GM19324 (cell line): Measurements from ENCODE around the gene PTEN.
"Not testable (repeated sequence)": the region's sequence is repeated elsewhere in the genome, so short reads cannot be mapped to it uniquely, and the experiment has no call there.

Source experiments
- ATAC-seq: cut with Tn5 transposase; IDR thresholded peaks from one replicate; pipeline ENCODE4 v1.9.1; 2021; ENCODE audit warnings: mild to moderate bottlenecking, moderate library complexity; ENCODE audit not compliant: unreplicated experiment, low FRiP score

PTEN gene

DNA sequence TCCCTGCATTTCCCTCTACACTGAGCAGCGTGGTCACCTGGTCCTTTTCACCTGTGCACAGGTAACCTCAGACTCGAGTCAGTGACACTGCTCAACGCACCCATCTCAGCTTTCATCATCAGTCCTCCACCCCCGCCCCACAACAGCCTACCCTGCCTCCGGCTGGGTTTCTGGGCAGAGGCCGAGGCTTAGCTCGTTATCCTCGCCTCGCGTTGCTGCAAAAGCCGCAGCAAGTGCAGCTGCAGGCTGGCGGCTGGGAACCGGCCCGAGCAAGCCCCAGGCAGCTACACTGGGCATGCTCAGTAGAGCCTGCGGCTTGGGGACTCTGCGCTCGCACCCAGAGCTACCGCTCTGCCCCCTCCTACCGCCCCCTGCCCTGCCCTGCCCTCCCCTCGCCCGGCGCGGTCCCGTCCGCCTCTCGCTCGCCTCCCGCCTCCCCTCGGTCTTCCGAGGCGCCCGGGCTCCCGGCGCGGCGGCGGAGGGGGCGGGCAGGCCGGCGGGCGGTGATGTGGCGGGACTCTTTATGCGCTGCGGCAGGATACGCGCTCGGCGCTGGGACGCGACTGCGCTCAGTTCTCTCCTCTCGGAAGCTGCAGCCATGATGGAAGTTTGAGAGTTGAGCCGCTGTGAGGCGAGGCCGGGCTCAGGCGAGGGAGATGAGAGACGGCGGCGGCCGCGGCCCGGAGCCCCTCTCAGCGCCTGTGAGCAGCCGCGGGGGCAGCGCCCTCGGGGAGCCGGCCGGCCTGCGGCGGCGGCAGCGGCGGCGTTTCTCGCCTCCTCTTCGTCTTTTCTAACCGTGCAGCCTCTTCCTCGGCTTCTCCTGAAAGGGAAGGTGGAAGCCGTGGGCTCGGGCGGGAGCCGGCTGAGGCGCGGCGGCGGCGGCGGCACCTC is at the start of gene PTEN, which contains the start of gene KLLN:
Gene PTEN, plus strand, starts transcription at position 573 of the 891 bp plus-strand sequence. CDS start 845 bp downstream, outside the sequence.
Gene KLLN, minus strand, starts transcription at position 481 of the 891 bp plus-strand sequence. CDS start 1,046 bp downstream, outside the sequence.
- ATAC-seq: peak; percentile 39

DNA sequence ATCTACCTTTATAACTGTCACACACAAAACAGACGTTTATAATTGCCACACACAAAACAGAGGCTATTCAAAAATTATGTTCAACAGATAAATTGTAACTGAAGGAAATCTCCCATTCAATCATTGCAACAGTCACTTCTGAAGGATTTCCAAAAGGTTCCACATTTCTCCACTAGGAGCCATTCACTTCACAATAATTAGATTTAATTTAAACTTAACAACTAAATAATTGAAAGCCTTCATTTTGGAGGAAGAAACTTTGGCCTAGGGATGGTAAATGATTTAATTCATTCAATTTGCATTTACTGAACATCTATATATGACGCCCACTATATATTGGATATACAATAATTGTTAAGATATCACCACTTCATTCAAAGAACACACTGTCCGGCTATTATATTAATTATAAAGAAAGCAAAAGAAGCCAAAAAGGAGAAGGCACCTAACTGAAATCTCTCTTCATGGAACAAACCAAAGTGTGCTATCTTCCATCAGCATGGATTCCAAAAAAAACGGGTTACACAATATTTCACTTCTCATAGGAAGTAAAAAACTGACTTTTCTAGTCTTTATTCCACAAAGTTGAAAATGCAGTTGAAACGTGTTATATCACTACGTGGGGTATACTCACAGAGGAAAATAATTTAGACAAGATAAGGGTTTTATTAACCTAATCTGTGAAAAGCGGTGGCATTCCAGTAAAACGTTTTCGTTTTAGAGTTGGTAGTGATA is 47.1 kb upstream of the PTEN start:
- ATAC-seq: no peak

DNA sequence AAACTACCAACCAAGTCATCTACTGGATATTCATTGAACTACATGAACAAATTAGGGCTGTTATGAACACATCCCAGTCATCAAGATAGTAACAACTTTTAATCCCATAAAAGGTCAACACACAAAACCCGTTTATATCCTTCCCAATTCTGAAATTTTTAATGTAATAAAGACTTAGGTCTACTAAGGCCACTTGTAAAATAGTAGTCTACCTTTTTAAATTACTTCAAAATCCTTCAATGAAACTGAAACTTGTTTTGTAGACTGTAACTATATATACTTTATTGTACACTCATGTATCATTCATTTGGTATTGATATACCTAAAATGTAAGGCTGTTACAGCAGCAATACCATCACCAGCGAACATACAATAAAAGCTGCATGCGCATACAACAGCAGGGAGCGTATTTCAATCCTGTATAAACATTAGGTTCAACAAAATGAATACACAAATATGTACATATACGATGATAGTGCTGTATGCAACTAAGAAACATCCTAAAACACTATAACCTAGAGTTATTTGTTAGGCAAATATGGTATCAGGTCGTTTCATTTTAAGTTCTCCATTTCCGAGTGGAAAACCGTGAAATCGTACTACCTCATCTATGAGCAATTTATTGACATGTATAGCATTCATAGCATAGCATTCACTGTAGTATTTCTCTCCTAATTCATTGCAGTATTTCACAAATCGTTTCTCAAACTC is 46.4 kb upstream of the PTEN start:
- ATAC-seq: no peak

DNA sequence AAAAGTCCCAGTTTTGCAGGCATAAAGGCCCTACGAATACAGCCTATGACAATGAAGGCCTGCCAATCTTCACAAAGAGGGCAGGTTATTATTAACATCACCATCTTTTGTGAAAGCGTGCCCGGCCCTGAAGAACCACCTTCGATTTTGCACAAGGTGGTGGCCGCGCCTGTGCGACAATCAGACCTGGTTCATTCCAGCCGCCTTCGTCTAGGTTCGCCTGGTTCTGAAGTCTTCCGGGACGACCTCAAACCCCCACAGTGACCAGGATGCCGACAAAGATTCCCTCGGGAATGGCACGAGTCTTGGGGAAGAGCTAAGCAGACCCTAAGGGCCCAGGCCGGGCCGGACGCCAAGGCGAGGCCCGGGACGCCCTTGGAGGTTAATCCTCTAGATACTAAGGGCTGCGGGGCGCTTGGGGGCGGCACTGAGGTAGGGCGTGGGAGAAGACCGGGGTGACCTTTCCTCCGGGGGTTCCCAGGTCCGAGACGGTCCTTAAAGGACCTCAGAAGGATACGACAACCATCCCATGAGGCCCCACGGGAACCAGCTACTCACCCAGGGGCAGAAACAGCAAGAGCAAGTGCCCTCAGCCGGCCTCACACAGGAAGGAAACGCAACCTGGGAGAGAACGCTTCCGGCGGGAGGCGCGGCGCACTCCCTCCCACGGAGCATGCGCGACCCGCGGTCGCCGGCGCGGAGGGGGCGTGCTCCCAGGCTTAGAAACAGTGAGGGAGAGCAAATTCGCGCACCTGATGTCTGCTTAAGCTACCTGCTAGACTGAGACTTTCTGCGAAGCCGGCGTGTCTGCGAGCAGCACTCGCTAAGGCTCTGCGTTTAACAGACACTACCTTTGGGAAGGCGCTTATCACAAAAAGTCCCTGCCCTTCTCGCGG is 45.6 kb upstream of the PTEN start, which contains the start of gene ATAD1:
Gene ATAD1, minus strand, starts transcription at position 618 of the 896 bp plus-strand sequence. CDS start 3,627 bp downstream, outside the sequence.
- ATAC-seq: peak; percentile 85

DNA sequence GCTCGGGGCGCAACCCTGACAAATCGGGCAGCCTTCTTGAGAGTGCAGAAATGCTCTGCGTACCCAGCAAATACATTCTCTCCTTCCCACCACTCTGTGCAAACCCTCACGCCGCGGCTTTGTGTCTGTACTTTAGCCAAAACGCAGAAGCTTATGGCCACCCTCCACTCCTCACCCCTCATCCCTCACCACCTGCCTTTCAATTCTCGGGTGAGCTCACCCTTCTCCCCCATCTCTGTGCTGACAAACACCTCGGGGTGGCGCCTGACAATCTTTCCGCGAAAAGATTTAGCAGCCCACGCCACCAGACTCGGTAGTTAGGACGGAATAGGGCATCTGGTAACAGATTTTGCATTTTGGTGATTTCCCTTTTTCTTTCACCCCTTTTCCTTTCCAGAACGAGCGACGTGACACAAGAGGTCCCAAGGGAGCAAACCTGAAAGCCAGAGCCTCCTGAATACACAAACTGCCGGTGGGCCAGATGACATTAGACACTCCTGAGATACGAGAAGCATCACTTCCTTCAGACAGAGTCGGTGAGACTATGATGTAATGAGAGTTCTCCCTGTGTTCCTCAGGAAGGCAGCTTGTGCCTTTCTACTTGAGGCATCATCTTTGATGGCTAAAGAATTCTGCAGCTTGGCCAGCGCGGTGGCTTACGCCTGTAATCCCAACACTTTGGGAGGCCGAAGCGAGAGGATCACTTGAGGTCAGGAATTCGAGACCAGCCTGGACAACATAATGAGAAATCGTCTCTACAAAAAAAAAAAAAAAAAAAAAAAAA is 44.7 kb upstream of the PTEN start:
- ATAC-seq: peak; percentile 45

DNA sequence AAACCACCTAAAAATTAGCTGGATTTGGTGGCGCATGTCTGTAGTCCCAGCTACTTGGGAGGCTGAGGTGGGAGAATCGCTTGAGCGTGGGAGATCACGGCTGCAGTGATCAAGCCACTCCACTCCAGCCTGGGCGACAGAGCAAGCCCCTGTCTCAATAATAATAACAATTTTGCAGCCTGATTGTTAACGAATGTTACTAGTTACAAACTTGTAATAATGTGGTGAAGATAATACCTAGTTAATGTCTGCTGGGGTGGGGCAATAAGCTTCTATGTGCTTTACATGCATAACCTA is 44.2 kb upstream of the PTEN start:
- no peak for ATAC-seq

DNA sequence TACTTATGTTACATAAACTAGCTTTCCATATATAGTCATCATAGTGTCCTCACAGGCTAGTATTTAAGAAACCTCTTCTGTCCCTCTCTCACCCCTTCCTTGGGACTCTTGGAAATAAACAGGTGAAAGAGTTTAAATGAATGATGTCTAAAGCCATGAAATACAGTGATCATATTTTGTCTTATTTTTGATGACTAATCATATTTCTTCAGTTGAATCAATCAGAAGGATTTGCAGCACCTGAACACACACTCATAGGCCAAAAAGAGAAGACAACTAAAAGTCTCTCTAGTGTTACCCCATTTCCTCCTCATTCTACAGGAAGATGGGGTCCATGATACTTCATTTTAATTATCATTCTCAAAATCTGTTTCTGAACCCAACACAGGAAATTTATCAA is 36.8 kb upstream of the PTEN start:
- ATAC-seq: no peak

DNA sequence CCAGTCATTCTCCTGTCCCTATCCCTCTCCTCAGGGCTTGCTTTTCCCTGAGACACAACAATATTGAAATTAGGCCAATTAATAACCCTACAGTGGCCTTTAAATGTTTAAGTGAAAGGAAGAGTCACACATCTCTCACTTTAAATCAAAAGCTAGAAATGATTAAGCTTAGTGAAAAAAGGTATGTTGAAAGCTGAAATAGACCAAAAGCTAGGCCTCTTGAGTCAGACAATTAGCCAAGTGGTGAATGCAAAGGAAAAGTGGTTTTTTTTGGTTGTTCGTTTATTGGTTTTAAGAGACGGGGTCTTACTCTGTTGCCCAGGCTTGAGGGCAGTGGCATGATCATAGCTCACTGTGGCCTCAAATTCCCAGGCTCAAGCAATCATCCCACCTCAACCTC is 35.7 kb upstream of the PTEN start:
- no peak for ATAC-seq

DNA sequence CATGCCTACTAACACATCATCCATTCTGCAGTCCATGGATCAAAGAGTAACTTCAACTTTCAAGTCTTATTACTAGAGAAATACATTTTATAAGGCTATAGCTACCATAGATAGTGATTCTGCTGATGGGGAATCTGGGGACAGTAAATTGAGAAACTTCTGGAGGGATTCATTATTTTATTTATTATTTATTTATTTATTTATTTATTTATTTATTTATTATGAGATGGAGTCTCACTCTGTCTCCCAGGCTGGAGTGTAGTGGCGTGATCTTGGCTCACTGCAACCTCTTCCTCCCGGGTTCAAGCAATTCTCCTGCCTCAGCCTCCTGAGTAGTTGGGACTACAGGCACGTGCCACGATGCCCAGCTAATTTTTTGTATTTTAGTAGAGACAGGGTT is 34.4 kb upstream of the PTEN start:
- not testable (repeated sequence) for ATAC-seq

DNA sequence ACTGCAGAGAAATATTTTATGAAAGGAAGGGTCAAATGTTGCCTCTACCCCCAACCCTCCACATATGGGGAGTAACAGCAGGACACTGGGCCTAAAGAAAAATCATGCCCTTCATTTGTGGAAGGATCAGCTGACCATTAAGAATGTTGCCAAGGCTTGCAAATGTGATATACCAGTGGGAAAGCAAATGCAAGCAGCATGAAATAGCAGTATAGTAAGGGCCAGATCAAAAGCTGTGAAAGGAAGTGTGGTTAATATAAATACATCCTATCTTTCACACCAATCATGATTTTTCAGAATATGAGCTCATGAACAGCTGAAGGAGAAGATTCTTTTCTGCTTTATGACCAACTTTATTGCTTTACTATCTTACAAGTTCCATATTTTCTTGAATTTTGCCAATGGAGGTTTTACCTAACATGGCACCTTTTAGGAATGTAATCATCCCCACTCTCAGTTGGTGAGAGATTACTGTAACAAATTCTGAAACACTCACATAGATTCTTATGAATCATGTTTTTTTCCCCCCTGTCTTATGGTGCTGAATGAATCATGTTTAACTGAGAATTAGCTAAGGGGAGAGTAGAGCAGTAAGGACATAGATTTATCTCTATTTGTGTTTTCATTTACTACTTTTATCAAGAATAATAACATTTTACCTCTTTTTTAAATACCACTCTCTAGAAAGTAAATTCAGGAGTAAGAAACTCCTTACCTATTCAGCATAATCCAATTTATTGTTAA is 33.3 kb upstream of the PTEN start:
- no peak for ATAC-seq

DNA sequence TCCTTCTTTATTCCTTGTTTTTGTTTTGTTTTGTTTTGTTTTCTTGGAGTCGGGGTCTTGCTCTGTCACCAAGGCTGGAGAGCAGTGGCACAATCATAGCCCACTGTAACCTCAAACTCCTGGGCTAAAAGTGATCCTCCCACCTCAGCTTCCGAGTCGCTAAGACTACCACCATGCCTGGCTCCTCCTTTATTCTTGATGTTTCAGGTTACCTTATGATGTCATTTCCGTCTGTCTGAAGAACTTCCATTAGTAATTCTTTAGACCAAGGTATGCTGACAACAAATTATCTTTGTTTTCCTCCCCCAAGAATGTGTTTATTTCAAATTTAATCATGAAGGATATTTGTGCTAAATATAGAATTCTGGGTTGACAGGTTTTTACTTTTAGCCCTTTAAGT is 27.3 kb upstream of the PTEN start:
- ATAC-seq: no peak

DNA sequence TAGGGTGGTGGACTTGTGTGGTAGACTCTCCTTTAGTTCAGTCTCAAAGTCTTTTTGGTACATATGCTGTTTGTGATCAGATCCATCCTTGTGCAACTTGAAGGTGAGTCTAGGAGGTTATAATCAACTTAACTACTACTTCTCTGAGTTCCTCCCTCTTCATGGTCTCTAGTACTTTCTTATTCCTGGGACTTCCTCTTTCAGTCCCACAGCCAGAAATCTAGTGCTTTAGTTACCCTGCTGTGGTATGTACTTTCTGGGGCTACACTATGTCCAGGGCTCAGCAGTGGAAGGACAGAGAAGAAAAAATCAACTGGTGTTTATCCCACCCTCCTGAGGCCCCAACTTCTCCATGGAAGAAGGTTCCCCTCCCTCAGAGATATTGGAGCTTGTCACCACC is 26.0 kb upstream of the PTEN start:
- ATAC-seq: no peak

DNA sequence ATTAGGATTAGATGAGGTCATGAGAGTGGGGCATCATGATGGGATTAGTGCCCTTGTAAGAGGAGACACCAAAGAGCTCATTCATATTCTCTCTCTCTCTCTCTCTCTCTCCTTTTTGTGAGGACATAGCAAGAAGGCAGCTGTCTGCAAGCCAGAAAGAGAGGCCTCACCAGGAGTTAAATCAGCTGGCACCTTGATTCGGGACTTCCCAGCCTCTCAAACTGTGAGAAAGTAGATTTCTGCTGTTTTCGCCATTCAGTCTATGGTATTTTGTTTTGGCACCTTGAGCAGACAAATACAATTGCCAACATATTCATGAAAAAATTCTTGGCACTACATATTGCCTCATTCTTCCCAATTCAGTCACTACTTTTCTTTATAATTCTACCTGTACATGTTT is 24.8 kb upstream of the PTEN start:
- ATAC-seq: no peak

DNA sequence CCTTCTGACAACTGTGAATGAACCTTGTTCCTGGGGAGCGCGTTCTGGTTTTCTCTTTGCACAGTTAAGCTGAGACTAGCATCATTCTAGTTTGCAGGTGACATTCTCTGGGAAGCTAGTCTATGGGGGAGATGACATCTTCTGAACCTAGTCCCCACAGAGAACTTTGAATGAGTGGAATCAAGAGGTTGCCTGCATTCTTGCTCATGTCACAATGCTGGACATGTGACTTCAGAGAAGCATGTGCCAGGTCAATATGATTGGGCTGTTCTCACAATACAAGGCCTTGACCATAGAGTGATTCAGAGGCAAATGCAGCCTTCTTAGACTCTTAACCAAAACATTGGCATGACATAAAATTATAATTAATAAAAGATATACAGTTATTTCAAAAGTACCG is 22.2 kb upstream of the PTEN start:
- no peak for ATAC-seq

DNA sequence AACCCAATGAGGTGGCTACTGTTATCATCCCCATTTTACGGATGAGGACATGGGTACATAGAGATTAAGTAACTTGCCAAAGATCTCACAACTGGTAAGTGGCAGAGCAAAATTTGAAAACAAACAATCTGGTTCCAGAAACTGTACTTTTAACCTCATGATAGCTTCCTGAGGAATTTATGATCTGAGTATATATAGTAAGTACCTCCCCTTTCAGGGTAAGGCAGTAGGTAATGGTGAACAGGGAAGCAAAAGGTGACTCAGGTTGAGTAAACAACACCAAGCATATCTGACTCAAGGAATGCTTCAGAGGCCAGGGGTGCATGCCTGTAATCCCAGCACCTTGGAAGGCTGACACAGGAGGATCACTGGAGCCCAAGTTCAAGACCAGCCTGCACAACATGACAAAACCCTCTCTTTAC is 21.2 kb upstream of the PTEN start:
- no peak for ATAC-seq

DNA sequence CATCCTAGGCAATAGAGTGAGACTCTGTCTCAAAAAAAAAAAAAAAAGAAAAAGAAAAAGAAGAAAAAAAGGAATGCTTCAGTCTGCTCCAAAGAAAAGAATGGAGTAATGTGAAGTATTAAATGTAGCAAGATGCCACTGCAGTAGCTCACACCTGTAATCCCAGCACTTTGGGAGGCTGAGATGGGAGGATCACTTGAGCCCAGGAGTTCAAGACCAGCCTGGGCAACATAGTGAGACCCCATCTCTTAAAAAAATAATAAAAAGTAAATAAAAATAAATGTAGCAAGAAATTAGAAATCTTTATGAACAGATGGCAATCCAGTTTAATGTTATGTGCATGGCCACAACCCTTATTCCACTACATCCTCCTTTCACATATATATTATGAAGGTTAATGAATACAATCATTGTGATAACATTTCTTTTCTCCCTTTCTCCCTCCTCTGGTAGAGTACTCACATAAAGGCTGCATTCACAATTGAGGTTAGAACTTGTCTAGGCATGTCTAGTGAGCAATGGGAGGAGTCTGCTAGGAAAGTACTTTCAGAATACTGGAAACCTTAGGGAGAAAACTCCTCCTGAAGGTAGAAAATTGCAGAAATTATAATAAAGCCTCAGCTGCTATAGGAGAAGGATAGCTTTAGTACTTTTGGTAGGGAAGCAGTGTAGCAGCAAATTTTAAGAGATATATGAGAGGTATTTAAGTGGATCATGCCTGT is 20.5 kb upstream of the PTEN start:
- ATAC-seq: no peak

DNA sequence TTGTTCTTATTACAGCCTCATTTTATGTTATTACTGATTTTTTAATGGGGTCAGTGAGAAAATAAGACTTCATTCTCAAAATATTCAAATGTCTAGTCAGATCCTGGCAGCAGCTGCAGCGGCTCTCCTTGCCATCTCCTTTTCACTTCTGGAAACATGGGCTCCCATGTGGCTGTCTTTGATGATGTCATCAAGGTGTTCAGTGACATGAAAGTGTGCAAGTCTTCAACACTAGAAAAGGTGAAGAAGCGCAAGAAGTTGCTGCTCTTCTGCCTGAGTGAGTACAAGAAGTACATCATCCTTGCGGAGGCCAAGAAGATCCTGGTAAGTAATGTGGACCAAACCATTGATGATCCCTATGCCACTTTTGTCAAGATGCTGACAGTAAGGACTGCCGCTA is 19.7 kb upstream of the PTEN start:
- ATAC-seq: no peak
